ENCODE measurements around the gene SLC35G1.

The SLC35G1 gene

DNA sequence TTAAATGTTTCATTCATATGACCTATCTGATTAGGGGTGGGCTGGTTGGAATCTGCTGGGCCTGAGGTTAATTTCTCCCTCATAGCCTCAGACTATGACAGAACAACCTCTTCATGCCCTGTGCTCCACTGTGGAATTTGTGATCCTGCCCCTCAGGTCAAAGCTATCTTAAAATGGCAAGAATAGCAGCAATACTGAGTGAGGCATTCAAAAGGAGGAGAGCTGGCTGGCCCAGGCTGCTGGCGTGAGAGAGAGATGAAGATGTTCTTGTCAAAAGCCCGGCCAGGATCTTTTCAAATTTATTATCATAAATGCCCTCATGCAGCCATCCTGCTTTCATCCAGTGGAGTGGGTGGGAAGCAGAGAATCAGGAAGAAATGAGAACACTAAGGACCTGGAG lies 58.1 kb downstream of the SLC35G1 start:
- no peak for DNase-seq (ENCODE audit: low spot score)

Data from COLO829 (cell line).